ENCODE results near the gene GDF10.

GDF10 gene

DNA sequence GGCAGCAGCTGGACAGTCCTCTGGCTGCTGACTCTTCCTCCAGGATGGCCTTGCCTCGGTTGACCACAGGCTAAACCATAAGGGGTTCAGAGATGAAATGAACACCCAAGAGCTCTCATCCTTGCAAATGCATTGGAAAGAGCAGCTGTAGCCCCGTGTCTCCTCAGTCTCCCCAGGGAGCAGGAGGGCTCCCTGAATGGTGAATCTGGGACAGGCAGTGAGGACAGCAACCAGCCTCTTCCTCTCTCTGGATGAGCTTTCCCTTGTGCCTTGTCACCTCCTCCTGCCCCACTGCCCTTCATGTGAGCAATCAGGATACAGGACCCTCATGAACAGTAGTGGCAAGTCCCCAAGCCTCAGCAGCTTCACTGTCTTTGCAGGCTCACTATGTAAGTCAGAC is 23.9 kb upstream of the GDF10 start:
- DNase-seq, result no peak

DNA sequence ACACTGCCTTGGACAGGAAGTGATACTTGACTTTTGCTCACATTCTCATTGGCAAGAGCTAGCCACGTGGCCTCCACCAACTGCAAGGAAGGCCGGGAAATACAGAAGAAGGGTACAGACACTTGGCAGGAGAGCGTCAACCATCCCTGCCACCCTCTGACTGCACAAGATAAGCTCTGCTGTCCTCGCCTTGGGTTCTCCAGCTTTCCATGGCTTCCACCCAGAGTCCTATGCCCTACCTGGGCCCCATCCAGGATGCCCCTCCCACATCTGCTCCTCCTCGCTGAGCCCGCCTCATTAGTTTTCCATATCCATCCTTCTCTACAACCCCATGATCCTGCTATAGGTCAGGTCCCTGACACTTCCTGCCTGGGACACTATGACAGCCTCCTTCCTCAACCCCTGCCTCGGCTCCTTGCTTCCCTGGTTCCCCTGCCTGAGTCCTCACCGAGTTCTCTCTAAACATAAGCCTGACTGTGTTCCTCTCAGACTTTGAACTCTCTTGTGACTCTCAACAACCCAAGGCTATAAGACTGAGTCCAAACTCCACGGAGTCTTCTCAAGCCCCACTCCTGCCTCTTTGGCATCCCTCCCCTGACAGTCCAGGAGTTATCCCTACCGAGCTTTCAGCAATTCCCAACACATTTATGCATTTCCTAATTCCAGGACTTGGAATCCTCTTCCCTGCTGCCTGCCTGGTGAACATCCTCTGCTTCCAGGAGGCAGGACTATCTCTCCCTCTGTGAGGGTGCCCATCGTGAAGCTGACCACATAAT is 23.2 kb upstream of the GDF10 start:
- DNase-seq, result no peak

DNA sequence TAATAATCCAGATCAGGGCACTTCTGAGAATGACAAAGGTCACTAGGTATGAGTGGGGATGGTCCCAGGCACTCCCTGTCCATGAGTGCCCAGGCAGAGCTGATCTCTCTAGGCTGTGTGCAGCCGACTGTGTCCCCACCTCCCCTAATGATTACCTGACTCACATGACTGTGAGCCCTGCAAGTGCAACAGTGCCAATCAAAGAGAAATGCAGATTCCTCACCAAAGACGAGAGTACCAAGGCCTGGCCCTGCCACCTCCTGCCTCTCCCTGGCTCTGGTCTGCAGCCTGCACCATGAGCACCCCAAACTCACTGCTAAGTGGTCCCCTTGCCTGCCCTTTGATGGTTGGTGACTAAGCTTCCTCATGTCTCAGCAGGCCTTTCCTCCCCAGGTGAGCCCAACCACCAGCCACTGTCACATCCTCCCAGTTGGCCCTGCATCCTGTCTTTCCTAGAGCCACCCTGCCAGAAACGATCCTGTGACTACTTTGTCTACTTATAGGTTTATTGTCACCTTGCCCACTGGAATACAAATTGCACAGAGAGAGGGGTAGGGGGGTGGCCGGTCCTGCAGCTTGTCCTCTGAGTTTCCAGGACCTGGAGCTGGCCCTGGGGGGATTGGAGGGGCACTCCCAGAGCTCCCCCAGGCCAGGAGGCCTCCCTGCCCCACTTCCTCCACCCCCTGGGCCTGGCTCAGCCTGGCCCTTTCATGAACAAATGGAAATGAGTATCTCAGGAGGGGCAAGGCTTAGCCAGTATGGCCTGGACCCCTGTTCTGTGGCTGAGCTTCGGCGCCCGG is 22.4 kb upstream of the GDF10 start:
- DNase-seq, result no peak

DNA sequence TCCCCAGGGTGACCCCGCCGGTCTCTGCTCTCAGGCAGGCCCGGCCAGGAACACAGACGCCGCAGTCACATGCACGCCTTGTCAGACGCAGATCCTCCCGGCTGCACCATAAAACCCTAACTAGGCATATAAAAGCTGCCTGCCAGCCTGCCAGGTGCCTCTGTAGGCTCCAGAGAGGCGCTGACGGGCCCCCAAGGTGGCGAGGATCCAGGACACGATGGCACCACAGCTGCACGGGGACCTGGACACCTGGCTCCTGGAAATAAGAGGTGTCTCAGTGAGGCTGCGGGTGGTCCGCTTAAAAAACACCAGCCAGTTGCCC is 21.9 kb upstream of the GDF10 start:
- no peak for DNase-seq

DNA sequence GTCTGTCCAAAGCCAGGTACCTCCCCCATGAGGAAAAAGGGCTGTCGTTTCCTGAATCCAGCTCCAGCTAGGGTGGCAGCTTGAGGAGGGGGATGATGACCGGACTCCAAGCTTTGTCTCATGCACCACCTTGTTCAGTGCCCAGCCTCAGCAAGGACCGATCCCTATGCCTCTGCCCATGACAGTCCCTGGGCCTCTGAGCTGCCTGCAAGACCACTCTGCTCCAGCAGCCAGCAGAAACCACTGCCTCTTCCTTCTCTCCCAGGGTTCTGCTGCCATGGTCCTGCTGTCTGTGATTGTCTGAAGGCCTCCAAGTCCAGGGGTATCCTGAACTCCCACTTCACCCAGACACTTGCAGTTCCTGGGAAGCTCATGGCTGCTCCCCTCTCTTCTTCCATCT is 21.3 kb upstream of the GDF10 start:
- DNase-seq, result no peak

DNA sequence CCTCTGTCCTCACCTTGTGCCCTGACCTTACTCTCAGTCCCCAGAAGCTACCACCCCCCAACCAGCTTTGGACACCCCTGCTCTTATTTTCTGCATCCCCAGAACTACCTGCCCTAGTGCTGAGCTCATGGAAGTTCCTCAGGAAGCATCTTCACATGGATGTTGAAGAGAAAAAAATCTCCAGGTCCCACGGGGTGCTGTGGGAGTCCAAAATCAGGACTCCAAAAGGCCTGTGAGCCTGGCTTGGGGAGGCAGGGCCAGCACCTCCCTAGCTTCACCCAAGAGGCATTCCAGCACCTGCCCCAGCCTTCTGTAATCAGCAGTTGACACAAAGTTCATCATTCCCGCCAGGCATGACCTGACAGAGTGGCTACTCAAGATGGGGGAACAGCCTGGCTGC is 20.7 kb upstream of the GDF10 start:
- no peak for DNase-seq

DNA sequence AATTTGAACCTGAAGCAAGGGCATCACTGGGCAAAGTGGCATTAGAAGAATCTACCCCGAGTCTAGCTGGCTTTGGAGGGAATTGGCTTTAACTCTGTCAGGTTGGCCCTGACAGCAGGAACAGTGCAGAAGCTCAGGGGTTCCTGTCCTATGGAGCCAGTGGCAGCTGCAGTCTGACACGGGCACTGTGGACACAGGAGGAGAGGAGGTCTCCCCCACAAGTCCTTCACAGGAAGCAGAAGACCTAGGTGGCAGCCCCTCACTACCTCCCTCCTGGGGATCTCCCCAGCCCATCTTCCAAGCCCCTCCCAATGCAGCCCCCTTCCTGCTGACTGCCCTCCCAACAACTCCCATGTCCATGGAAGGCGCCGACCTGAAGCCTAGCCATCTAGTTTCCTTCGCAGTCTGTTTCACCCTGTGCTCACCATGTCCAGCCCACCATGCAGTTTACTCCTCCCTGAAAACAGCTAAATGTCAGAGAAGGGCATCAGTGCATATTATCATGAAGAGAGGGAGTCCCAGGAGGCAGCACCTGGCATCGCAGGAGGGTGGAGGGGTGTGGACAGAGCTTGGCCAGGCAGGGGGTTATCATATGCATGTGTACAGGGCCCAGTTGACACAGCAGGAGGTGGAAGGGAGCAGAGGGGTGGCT is 17.9 kb upstream of the GDF10 start:
- no peak for DNase-seq

DNA sequence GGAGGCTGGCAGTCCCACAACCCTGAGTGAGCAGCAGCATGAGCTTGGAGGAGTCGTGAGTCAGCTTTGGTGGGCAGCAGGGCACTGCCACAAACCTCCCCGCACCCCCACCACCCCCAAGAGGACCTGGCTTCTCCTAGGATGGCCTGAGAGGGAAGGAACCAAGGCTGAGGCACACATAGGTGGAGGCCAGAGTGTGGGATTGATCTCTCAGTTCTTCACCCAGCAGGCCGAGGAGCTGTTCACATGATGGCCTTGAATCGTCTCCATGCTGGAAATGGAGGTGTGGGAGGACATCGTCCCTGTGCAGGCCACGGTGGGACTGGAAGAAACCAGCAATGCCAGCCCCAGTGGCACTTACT is 17.4 kb upstream of the GDF10 start:
- DNase-seq, result no peak

DNA sequence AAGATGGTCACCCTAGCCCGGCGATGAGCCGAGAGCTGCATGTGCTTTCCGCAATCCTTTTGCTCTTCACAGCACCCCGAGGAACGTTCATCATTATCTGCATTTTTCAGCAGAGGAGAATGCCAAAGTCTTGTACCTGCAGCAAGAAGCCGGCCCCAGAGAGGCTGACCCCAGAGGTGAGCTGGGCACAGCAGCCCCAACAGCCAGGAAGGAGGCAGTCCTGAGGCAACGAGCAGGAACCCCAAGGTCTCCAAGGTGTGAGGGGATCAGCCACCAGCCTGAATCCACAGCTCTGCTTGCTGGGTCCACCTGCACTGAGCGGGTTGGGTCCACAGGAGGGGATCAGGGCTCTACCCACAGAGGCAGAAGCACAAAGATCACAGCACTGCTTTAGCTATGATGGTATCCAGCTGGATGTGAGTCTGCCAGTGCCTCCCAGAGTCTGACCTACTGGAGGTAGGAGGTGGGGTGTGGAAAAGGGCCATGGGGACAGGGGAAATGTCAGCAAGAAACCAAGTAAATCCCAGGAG is 16.8 kb upstream of the GDF10 start:
- DNase-seq, result no peak

DNA sequence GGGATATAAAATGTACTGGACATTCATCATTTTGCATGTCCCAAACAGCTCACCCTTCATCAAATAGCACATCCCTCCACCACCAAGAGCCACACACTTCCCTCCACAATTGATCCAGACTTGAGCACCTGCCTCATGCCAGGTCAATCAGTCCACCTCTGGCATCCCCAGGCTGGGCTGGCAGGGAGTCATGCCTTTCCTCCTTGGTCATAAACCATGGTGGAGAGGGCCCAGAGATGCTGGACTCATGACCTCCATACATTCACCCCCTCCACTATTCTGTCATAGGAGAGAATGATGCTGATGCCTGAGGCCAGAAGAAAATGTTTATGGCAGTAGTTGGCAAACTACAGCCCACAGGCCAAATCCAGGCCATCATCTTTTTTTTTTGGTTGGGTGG is 16.1 kb upstream of the GDF10 start:
- no peak for DNase-seq

DNA sequence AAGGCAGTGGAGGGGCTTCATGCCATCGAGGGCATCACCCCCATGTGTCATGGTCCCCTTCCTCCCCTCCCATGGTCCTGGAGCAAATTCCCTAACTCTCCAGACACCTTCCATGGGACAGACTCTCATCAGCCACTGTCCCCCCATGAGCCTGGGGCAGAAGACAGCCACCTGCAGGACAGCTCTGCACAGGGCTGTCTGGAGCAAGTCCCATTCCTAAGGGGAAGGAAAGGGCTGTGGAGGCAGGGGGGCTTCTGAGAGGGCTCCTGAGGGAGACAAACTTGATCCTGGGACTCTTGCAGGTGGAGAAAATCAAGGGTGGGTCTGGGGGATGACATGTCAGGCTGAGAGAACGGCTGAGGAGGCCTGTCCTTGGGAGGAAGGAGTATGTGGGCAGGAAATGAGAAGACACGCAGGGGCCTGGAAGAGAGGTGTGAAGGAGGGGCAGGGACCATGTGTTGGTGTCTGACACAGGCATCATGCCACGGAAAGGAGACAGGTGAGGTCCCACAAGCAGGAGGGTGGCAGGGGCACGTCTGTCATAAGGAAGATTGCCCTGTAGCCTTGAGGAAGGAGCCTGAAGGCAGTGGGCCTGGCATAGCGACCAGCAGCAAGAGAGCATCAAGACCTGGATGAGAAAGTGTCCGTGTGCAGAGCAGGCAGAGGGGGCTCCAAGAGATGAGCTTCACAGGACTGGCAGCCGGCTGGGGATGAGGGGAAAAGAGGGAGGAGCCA is 14.4 kb upstream of the GDF10 start:
- no peak for DNase-seq

DNA sequence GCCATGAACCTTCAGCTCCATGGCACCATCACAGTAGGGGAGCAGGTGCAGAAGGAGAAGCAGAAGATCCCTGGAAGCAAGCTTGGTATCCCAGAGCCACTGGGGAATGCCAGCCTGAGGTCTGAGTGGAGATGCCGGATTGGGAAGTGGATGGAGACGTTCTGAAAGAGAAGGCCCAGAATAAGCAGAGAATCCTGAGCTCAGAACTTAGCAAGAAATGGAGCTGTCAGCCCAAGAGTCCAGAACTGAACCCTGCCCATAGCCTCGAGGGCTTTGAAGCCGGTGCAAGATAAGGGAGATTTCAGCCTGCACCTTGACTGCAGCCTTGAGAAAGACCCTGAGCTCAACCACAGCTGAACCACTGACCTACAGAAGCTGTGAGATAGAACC is 13.9 kb upstream of the GDF10 start:
- no peak for DNase-seq

DNA sequence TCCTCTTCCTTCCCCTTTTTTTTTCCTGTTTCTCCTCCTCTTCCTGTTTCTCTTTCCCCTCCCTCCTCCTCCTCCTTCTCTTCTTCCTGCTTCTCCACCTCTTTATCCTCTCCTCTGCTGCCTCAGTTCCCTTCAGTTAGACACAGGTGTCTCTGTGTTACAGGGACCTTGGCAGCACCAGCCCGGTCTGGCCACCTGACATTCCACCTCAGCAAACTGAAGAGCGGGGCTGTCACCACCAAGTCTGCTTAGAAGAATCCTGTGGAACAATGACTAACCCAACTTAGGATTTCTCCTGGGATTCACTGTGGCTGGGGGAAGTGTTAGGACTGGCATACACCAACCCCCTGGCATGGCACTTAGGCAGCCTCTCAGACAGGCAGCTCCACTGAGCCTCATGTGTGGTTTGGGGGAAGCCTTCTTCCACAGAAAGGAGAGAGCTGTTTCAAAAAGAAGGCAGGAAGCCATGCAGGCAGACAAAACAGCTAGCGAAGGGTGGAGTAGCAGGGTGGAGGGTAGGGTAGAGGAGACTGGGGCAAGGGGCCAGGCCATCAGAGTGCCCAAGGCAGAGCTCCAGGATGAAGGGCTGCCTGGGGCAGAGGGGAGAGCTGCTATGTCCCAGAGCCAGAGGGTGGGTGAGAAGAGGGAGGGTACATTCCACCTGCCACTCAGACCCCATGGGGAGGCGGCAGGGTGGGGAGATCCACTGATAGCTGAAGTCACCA is 13.2 kb upstream of the GDF10 start:
- no peak for DNase-seq

DNA sequence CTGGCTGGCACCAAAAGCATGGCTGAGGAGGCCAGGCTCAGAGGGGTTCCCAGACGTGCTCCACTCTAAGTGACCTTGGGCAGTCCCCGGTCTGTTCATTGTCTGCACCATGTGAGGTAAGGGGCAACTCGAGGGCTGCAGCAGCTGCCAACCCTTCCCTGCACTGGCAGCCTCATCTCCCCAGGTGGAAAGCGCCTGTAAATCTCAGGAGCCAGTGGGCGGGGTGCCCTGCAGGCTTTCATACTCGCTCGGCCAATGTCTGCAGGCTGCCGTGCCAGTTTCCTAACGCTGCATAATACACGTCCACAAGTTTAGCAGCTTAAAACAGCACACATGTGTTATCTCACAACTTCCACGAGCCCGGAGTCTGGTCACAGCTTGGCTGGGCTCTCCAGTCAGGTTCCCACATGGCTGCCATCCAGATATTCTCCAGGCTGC is 12.6 kb upstream of the GDF10 start:
- DNase-seq, result no peak

DNA sequence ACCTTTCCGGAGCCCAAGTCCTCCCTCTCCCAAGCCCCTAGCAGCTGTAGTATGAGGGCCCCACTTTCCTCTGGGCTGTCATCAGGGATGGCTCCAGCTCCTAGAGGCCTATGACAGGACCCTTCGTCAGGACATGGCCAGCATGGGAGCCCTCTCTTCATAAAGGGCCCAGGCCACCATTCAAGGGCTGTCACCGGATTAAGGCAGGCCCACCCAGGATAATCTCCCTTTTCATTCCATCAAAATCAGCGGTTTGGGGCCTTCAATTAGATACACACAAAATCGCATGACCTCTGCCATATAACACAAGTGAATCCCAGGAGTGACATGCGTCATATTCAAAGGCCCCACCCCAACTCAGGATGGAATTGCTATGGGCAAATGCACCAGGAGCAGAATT is 12.2 kb upstream of the GDF10 start:
- DNase-seq, result no peak

DNA sequence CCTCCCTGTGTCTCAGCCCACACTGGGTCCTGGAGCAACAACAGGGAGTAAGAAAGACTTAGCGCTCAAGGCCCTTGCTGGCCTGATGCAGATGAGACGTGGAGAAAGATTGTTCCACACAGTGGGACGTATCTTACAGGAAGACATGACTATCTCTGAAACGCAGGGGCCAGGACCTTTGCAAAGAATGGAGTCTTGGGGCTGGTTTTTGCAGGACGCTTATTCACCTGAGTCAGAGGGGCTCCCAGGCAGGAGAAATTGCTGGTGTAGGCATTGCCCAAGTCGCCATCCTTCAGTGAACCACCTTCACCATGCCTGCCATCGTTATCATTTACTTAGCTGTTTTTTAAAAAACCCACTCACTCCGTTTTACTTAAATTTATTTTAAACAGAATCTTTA is 11.8 kb upstream of the GDF10 start:
- DNase-seq, result no peak

DNA sequence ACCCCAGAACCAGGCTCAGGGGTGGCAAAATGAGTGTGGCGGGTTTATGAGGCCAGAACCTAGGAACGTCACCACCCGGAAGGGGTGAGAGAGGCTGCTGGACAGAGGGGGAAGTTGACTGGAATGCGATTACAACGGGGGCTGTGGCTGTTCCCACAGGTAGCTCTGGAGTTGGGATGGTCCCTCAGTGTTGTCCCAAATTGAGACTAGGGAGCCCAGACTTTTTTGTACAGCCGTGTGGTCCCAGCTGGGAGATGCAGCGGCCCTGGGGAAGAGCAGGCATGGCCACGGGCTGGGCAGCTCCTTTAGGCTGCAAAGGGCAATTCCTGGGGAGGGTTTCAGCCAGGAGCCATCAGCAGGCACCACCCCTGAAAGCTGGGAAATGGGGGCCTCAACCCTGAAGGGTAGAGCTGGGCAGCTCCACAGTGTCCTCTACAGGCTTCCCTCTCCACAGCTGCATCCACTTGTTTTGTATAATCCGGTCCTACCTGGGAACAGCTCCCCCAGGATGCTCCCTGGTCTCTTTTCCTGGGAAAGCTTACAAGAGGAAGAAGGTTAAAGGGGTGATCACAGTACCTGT is 11.0 kb upstream of the GDF10 start:
- DNase-seq, result no peak

DNA sequence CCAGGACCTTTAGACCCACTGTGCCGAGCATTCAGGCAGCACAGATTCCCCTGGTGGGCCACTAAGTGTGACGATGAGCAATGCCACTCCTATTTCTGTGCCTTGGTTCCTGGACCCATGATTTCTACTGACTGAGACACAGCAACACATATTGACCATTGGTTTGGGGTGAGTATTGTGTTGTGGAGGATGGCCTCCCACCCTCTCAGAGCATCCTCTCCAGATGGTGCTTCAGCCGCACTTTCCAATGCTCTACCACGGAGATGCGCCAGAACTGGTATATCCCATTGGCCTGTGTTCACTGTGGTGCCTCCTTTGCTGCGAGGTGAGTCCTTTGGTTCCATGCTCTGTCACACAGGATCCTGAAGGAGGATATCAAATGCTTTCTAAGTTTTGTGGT is 10.1 kb upstream of the GDF10 start:
- DNase-seq, result no peak

DNA sequence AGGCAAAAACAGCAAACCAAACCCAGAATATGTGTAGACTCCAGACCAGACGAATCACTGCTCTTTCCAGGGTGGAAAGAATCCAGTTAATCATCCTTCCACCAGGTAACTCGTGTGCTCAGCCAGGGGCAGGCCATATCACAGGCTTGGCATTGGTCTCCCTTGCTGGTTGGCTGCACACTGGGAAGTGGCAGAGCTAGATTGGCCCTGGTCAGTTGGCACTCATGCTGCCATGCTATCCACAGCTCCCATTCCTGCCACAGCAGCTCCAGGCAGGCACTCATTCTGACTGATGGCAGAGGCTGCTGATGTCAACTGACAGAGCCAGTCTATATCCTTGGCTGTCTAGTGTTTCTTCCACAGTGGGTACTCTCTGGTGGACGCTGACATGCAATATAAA is 9.7 kb upstream of the GDF10 start:
- DNase-seq, result no peak

DNA sequence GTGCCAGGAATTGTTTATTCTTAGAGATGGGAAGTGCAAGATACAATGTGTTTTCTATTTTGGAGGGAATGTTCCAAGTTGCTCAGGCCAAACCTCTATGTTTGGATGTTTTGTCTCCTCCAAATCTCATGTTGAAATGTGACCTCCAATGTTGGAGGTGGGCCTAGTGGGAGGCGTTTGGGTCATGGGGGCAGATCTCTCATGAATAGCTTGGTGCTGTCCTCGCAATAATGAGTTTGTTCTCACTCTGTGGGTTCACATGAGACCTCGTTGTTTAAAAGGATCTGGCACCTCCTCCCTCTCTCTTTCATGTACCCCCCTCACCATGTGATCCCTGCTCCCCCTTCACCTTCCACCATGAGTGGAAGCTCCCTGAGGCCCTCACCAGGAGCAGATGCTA is 8.3 kb upstream of the GDF10 start:
- DNase-seq, result no peak

DNA sequence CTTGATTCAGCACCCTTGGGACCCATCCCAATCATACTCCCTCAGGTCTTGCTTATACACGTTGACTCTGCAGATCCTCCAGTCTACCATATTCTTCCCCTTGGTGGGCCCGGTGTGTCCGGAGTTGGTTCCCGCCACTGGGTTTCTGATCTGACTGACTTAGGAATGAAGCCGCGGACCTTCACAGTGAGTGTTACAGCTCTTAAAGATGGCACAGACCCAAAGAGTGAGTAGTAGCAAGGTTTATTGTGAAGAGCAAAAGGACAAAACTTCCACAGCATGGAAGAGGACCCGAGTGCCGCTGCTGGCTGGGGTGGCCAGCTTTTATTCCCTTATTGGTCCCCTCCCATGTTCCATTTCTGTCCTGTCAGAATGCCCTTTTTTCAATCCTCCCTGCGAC is 5.9 kb upstream of the GDF10 start:
- DNase-seq, result no peak

DNA sequence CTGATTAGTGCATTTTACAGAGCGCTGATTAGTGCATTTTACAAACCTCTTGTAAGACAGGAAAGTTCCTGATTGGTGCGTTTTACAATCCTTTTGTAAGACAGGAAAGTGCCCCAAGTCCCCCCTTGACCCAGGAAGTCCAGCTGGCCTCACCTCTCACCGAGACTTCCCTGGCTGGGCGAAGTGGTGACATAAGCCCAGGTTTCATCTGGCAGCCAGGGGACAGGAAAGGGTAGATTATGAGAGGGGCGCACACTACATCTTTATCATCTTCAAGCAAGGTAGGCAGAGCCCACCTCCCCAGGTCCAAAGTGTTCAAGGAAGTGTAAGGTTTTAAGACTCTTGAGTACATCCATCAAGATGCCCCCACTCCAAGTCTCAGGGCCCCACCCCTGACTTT is 5.5 kb upstream of the GDF10 start:
- no peak for DNase-seq
